ENCODE results near the gene BRME1. TPM values are rescaled to one million over a fixed set of nuclear protein-coding genes. Genes with fewer than 3 reads are reported as not detected.

BRME1 gene
- total RNA-seq, 1 donor from 2014 or later: 3.7 TPM

GRCh38 chr19:13841962-13842290, 64.0 kb downstream of the BRME1 start:
- H3K27ac Mint-ChIP-seq (ENCODE audit: unreplicated experiment): peak overlapping the region; percentile 98
- no peaks in the 10 kb centered on the region for H3K27me3 Mint-ChIP-seq (ENCODE audit: unreplicated experiment)
- H3K4me1 Mint-ChIP-seq (ENCODE audit: unreplicated experiment): peaks cover 59% of the 10 kb centered on the region
- no peak for DNase-seq (ENCODE audit: extremely low spot score, unreplicated experiment)
- H3K4me3 Mint-ChIP-seq (ENCODE audit: unreplicated experiment): peak overlapping the region; percentile 92
- peaks cover 20% of the 10 kb centered on the region for H3K36me3 Mint-ChIP-seq (ENCODE audit: unreplicated experiment)
- TF ChIP-seq CTCF (IDR thresholded peaks at IDR 0.05): no peak
- no peaks in the 10 kb centered on the region for H3K9me3 Mint-ChIP-seq (ENCODE audit: unreplicated experiment)

- no peak for TF ChIP-seq CTCF (IDR thresholded peaks at IDR 0.05)
- H3K9me3 Mint-ChIP-seq (ENCODE audit: unreplicated experiment): no peaks in the 10 kb centered on the region
- H3K27me3 Mint-ChIP-seq (ENCODE audit: unreplicated experiment): no peaks in the 10 kb centered on the region
- peaks cover 20% of the 10 kb centered on the region for H3K36me3 Mint-ChIP-seq (ENCODE audit: unreplicated experiment)
- peak overlapping the region; percentile 92 for H3K4me3 Mint-ChIP-seq (ENCODE audit: unreplicated experiment)
- DNase-seq (ENCODE audit: extremely low spot score, unreplicated experiment): no peak
- H3K4me1 Mint-ChIP-seq (ENCODE audit: unreplicated experiment): peaks cover 59% of the 10 kb centered on the region
- H3K27ac Mint-ChIP-seq (ENCODE audit: unreplicated experiment): peak overlapping the region; percentile 98
These were observed 64.6 kb downstream of the BRME1 start for GRCh38 chr19:13841086-13841961.

GRCh38 chr19:13840305-13841085, 65.4 kb downstream of the BRME1 start:
- Mint-ChIP-seq H3K27me3 (ENCODE audit: unreplicated experiment) (no peaks in the 10 kb centered on the region), H3K27ac (ENCODE audit: unreplicated experiment) (peak overlapping the region; percentile 98), H3K36me3 (ENCODE audit: unreplicated experiment) (peaks cover 22% of the 10 kb centered on the region), H3K4me1 (ENCODE audit: unreplicated experiment) (peaks cover 60% of the 10 kb centered on the region), H3K9me3 (ENCODE audit: unreplicated experiment) (no peaks in the 10 kb centered on the region), H3K4me3 (ENCODE audit: unreplicated experiment) (peak overlapping the region; percentile 92)
- DNase-seq (ENCODE audit: extremely low spot score, unreplicated experiment): peak; percentile 93
- no peak for TF ChIP-seq CTCF (IDR thresholded peaks at IDR 0.05)

- Mint-ChIP-seq H3K27me3 (ENCODE audit: unreplicated experiment) (no peaks in the 10 kb centered on the region), H3K4me3 (ENCODE audit: unreplicated experiment) (peak overlapping the region; percentile 92), H3K27ac (ENCODE audit: unreplicated experiment) (peak overlapping the region; percentile 98), H3K36me3 (ENCODE audit: unreplicated experiment) (peaks cover 22% of the 10 kb centered on the region), H3K9me3 (ENCODE audit: unreplicated experiment) (no peaks in the 10 kb centered on the region), H3K4me1 (ENCODE audit: unreplicated experiment) (peaks cover 61% of the 10 kb centered on the region)
- no peak for DNase-seq (ENCODE audit: extremely low spot score, unreplicated experiment)
- TF ChIP-seq CTCF (IDR thresholded peaks at IDR 0.05): no peak
These were observed 66.0 kb downstream of the BRME1 start for GRCh38 chr19:13839938-13840304.
